Upper lobe of right lung (tissue), 1 donor: ENCODE data around the gene SCGB1C2. TPM values are rescaled to one million over a fixed set of nuclear protein-coding genes. Genes with fewer than 3 reads are reported as not detected.

Source experiments
- ATAC-seq: fragments of 200-7000 bp; cut with Tn5 transposase; one replicate; pipeline ENCODE4 v1.9.1; 2020; ENCODE audit warnings: mild to moderate bottlenecking, moderate library complexity
- DNase-seq: peaks from one replicate; pipeline ENCODE4 v3.0.0-alpha.2; 2020
- H3K27ac ChIP-seq: fragments of 200-600 bp; one replicate; pipeline ENCODE4 v1.8.0; 2022
- H3K27me3 ChIP-seq: fragments of 200-600 bp; one replicate; pipeline ENCODE4 v1.8.0; 2022; ENCODE audit warnings: mild to moderate bottlenecking
- H3K36me3 ChIP-seq: fragments of 200-600 bp; one replicate; pipeline ENCODE4 v1.8.0; 2022
- H3K4me1 ChIP-seq: fragments of 200-600 bp; one replicate; pipeline ENCODE4 v1.8.0; 2022
- H3K4me3 ChIP-seq: fragments of 200-600 bp; one replicate; pipeline ENCODE4 v1.8.0; 2022; ENCODE audit warnings: mild to moderate bottlenecking
- H3K9me3 ChIP-seq: fragments of 200-600 bp; one replicate; pipeline ENCODE4 v1.8.0; 2022
- intact Hi-C: fragments of 100-400 bp; cut with DNase I; formaldehyde crosslinking; loops from one replicate; pipeline ENCODE4 v1.11.0; 2022
- total RNA-seq: library from RNA; stranded (reverse); fragmentation: NEBNext Ultra II Directional; extraction: Animal tissue kit (Norgen Biotek cat#: 25700); gene quantifications from one replicate; pipeline ENCODE4 v1.2.1, GENCODE V29; 2021
- TF ChIP-seq, protein P1 (sequence below): fragments of 200-600 bp; IDR thresholded peaks from one replicate; pipeline ENCODE4 v1.8.0; 2022; ENCODE audit warnings: antibody characterized with exemption
- donor health status: DM: no; HTN: yes; CAD: no; lungs with severe emphysema.

The SCGB1C2 gene
- total RNA-seq, 1 donor from 2014 or later: not detected

DNA sequence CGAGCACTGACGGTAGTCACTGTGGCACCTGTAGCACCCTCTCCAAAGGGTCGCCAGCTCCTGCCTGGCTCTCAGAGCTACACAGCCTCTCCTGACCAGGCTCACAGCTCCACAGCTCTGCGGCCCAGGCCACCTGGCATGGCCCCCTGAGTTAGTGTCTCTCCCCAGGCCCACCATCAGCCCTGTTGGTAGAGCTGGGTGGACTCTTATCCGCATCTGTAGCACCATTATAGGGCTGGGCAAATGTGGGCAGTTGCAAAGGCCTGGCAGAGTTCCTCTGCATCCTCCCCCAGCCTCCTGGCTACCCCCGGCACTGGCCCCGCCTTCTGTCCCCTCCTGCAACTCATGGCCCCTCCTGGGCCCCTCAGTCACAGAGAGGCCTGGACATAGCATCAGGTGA, 18.2 kb downstream of the SCGB1C2 start:
- intact Hi-C loops: no loop called here
- Histone ChIP-seq H3K27ac (no peak overlapping the region), H3K36me3 (no peaks in the 10 kb centered on the region), H3K27me3 (no peaks in the 10 kb centered on the region), H3K4me3 (no peak overlapping the region), H3K4me1 (no peaks in the 10 kb centered on the region), H3K9me3 (no peaks in the 10 kb centered on the region)
- TF ChIP-seq, protein P1, sequence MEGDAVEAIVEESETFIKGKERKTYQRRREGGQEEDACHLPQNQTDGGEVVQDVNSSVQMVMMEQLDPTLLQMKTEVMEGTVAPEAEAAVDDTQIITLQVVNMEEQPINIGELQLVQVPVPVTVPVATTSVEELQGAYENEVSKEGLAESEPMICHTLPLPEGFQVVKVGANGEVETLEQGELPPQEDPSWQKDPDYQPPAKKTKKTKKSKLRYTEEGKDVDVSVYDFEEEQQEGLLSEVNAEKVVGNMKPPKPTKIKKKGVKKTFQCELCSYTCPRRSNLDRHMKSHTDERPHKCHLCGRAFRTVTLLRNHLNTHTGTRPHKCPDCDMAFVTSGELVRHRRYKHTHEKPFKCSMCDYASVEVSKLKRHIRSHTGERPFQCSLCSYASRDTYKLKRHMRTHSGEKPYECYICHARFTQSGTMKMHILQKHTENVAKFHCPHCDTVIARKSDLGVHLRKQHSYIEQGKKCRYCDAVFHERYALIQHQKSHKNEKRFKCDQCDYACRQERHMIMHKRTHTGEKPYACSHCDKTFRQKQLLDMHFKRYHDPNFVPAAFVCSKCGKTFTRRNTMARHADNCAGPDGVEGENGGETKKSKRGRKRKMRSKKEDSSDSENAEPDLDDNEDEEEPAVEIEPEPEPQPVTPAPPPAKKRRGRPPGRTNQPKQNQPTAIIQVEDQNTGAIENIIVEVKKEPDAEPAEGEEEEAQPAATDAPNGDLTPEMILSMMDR: no peak
- ATAC-seq (no peak), DNase-seq (no peak)

DNA sequence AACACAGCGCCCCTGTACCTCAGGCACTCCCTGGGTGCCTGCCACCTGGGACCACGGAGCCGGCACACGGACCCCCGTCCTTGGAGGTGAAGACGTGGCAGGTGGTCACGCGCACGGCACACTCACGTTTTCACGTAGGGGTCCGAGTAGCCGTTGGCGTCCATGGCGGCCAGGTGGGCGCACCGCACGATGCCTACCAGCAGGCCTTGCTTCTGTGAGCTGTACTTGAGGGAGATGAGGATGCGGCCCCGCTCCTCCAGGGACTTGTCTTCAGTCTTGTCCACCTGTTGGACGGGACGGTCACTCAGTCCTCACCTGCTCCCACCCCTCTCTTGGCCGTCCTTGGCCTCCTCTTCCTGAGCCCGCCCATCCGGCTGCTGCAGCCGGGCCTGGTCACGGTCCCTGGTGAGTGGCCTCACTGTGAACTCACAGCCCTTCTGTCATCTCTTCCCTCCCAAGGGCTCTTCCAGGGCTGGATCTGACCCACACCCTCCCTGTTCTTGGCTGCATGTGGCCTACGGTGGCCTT, 18.8 kb downstream of the SCGB1C2 start:
- TF ChIP-seq, protein P1: no peak
- H3K4me1 ChIP-seq: no peaks in the 10 kb centered on the region
- DNase-seq: no peak
- no peaks in the 10 kb centered on the region for H3K36me3 ChIP-seq
- no peak overlapping the region for H3K4me3 ChIP-seq
- intact Hi-C loops: no loop called here
- no peak for ATAC-seq
- H3K27me3 ChIP-seq: no peaks in the 10 kb centered on the region
- H3K27ac ChIP-seq: no peak overlapping the region
- no peaks in the 10 kb centered on the region for H3K9me3 ChIP-seq

DNA sequence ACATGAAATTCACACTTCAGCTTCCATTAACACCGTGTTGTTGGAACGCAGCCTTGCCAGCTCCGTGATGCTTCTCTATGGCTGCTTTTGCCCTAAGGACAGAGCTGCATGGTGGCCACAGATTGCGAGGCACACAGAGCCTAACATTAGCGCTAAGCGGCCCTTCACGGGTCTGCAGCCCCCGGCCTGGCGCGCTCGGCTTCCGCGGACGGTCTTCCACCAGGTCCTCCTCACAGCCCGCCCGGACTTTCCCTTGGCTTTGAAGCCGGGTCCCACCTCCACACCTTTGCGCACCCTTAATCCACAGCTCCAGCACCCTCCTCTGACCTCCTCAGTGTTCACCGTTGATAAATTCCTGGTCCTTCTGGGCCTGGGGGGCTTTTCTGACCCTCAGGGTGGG, 19.6 kb downstream of the SCGB1C2 start:
- ATAC-seq (no peak), DNase-seq (no peak)
- Histone ChIP-seq H3K27ac (no peak overlapping the region), H3K4me3 (no peak overlapping the region), H3K36me3 (no peaks in the 10 kb centered on the region), H3K4me1 (no peaks in the 10 kb centered on the region), H3K27me3 (no peaks in the 10 kb centered on the region), H3K9me3 (no peaks in the 10 kb centered on the region)
- intact Hi-C loops: no loop called here
- TF ChIP-seq, protein P1: no peak

DNA sequence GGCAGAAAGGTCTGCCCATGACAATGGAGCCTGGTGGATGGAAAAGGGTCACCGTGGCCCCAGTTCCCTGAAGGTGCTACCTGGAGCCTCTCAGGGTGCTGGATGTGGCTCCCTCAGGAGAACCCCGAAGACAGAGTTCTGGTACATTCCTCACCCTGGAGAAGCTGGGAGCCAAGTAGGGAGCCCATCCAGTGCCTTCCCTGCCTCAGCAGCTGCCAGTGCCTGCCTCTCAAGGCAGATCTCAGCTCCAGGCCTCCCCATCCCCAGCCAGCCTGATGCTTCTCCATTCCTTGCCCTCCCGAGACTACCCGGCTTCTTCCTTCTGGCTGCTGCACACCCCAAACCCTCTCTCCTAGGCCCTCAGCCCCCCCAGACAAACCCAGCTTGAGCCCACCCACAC, 20.5 kb downstream of the SCGB1C2 start:
- no peak overlapping the region for H3K4me3 ChIP-seq
- DNase-seq (no peak), ATAC-seq (no peak)
- intact Hi-C loops: no loop called here
- H3K27ac ChIP-seq: no peak overlapping the region
- no peaks in the 10 kb centered on the region for H3K27me3 ChIP-seq
- H3K4me1 ChIP-seq: no peaks in the 10 kb centered on the region
- no peaks in the 10 kb centered on the region for H3K36me3 ChIP-seq
- TF ChIP-seq, protein P1: no peak
- H3K9me3 ChIP-seq: no peaks in the 10 kb centered on the region

DNA sequence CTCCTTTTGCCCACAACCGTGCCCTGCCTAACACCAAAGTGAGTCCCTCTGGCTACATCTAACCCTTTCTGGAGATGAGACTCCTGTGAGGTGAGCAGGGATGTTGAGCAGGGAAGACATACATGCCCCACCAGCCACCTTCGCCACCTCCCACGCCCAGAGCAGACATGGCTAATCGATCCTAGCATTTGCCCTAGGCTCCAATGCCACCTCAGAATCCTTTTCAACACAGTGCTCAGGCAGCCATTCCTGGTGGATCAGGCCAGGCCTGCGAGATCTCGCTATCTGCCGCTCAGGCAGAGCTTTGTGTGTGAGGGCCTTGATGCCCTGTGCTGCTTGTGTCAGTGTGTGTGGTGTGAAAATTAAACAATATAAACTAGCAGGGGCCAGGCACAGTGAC, 21.0 kb downstream of the SCGB1C2 start:
- H3K4me1 ChIP-seq: no peaks in the 10 kb centered on the region
- ATAC-seq (no peak), DNase-seq (no peak)
- no peak overlapping the region for H3K27ac ChIP-seq
- intact Hi-C loops: no loop called here
- TF ChIP-seq, protein P1: no peak
- H3K27me3 ChIP-seq: no peaks in the 10 kb centered on the region
- H3K36me3 ChIP-seq: no peaks in the 10 kb centered on the region
- no peak overlapping the region for H3K4me3 ChIP-seq
- H3K9me3 ChIP-seq: no peaks in the 10 kb centered on the region

DNA sequence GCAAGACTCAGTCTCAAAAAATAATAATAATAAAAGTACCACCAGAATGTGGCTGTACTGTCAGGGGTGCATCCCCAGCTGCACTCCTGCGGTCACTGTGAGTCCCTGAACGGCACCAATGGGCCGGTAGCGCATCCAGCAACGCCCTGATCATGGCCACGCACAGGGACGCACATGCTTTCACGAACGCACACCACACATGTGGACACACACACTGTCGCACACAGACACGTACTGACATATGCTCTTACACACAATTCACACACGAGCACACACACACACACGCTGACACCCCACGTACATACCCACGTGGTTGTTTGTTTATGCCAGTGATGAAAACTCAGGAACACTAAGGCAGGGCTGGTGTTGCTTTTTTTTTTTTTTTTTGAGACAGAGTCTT, 22.2 kb downstream of the SCGB1C2 start:
- H3K4me3 ChIP-seq: no peak overlapping the region
- no peaks in the 10 kb centered on the region for H3K27me3 ChIP-seq
- H3K36me3 ChIP-seq: no peaks in the 10 kb centered on the region
- H3K4me1 ChIP-seq: no peaks in the 10 kb centered on the region
- intact Hi-C loops: no loop called here
- ATAC-seq: no peak
- TF ChIP-seq, protein P1: no peak
- H3K27ac ChIP-seq: no peak overlapping the region
- DNase-seq: no peak
- no peaks in the 10 kb centered on the region for H3K9me3 ChIP-seq
